Right lobe of liver (tissue), 6 donors: ENCODE data around the gene RHOT1. TPM values are rescaled to one million over a fixed set of nuclear protein-coding genes. Genes with fewer than 3 reads are reported as not detected.
A peak's percentile ranks its signal among the peaks of the same experiment; 100 is the strongest.

Experiments
- ATAC-seq, 4 donors: fragments of 200-7000 bp; cut with Tn5 transposase; one replicate each; pipeline ENCODE4 v1.9.1; 2020; ENCODE audit warnings: mild to moderate bottlenecking in 4 of 4, moderate library complexity in 4 of 4
- DNase-seq, 3 donors: peaks; one replicate each; pipeline ENCODE4 v3.0.0-alpha.2; 2020
- H3K27ac ChIP-seq, 3 donors: fragments of 200-600 bp; one replicate each; pipeline ENCODE4 v1.8.0; 2022
- H3K27me3 ChIP-seq, 2 donors: fragments of 200-600 bp; one replicate each; pipeline ENCODE4 v1.8.0; 2022
- H3K36me3 ChIP-seq, 4 donors: fragments of 200-600 bp; sonication (generic) in 1 of 4; one replicate each; pipeline versions ENCODE4 v1.5.1 to v1.8.0; 2017 to 2022; ENCODE audit warnings: control low read depth in 1 of 4
- H3K4me1 ChIP-seq, 4 donors: fragments of 200-600 bp; sonication (generic) in 1 of 4; one replicate each; pipeline versions ENCODE4 v1.5.1 to v1.8.0; 2017 to 2022; ENCODE audit warnings: control low read depth in 1 of 4
- H3K4me3 ChIP-seq, 3 donors: fragments of 200-600 bp; one replicate each; pipeline ENCODE4 v1.8.0; 2022
- H3K9me3 ChIP-seq, 4 donors: fragments of 200-600 bp; sonication (generic) in 1 of 4; one replicate each; pipeline versions ENCODE4 v1.5.1 to v1.8.0; 2017 to 2022; ENCODE audit warnings: control low read depth in 1 of 4
- CTCF ChIP-seq, 4 donors: fragments of 200-600 bp in 3 of 4; fragments of 450-650 bp in 1 of 4; IDR thresholded peaks; one replicate each; pipeline versions ENCODE4 v1.5.1 to v1.8.0; 2016 to 2022; ENCODE audit warnings: antibody characterized with exemption in 4 of 4, mild to moderate bottlenecking in 2 of 4
- POLR2A ChIP-seq: fragments of 450-650 bp; IDR thresholded peaks from one replicate; pipeline ENCODE4 v1.6.1; 2017; ENCODE audit warnings: antibody characterized with exemption, mild to moderate bottlenecking
- WGBS: methylation state at CpG from one replicate; pipeline ENCODE4 v1.1.6; 2018; ENCODE audit warnings: low coverage, low lambda C conversion rate; ENCODE audit not compliant: insufficient coverage; ENCODE audit errors: missing lambda C conversion rate; 5-methylcytosine and 5-hydroxymethylcytosine counted together
- intact Hi-C, 2 donors: fragments of 100-400 bp; cut with DNase I; formaldehyde crosslinking; loops; one replicate each; pipeline versions ENCODE4 v1.11.2 to v1.14.1; 2022
- total RNA-seq, 6 experiments: library from RNA; depleted of rRNA in 2 of 6; stranded (reverse); fragments of >200 nt in 2 of 6; fragmentation: NEBNext Ultra II Directional in 3 of 6; extraction: Animal tissue kit (Norgen Biotek cat#: 25700) in 3 of 6; gene quantifications; one replicate each; pipeline versions ENCODE4 v1.1.0 to v1.2.4, GENCODE V29; 2016 to 2023
- donor health status: DM: no; HTN: yes; CAD: no.
- donor health status: DM: no; HTN: no; CAD: no.
- donor health status: DM: no; HTN: no; CAD: no.
- donor health status: DM: no; HTN: yes; CAD: no.
- donor health status: DM: no; HTN: yes; CAD: no.

Gene RHOT1
- total RNA-seq, 6 experiments from 2014 or later: 12.0 to 24.5 (median 14.2) TPM

- no peak for DNase-seq
- Histone ChIP-seq H3K27me3 (no peaks in the 10 kb centered on the region), H3K4me3 (no peak overlapping the region)
Observed at GRCh38 chr17:32264823-32265191, 122.5 kb downstream of the RHOT1 start.

GRCh38 chr17:32265192-32265923 is 123.1 kb downstream of the RHOT1 start, which contains the start of gene RHBDL3:
Gene RHBDL3, plus strand, starts transcription at chr17:32265832. Its CDS starts 358 bp downstream, at chr17:32266190.
- Histone ChIP-seq H3K4me1 (peaks cover 0 to 17% (median 5%) of the 10 kb centered on the region in 4 donors), H3K27me3 (no peaks in the 10 kb centered on the region), H3K4me3 (peak within 1 kb of the TSS; percentile 40 to 56 (median 44)), H3K27ac (no peak within 1 kb of the TSS), H3K9me3 (no peaks in the 10 kb centered on the region), H3K36me3 (no peaks in the 10 kb centered on the region)
- peak in 1 of 3 donors; percentile 37 for DNase-seq
- intact Hi-C loops: no loop called here
- TF ChIP-seq CTCF (IDR thresholded peaks at IDR 0.05) (no peak), POLR2A (no peak)
- peak; percentile 45 to 64 (median 54) for ATAC-seq
- WGBS: 7% methylated on average over 12 of the region's 68 CpGs

More at GRCh38 chr17:32264823-32265191, 122.5 kb downstream of the RHOT1 start:
- no peaks in the 10 kb centered on the region for H3K9me3 ChIP-seq
- no peak for ATAC-seq
- WGBS: 20% methylated on average over 6 of the region's 8 CpGs
- H3K36me3 ChIP-seq: no peaks in the 10 kb centered on the region
- intact Hi-C loops: no loop called here
- H3K4me1 ChIP-seq: peaks cover 0 to 17% (median 5%) of the 10 kb centered on the region in 4 donors
- no peak overlapping the region for H3K27ac ChIP-seq
- TF ChIP-seq POLR2A (no peak), CTCF (IDR thresholded peaks at IDR 0.05) (no peak)

GRCh38 chr17:32266051-32266388 is 123.7 kb downstream of the RHOT1 start:
- ATAC-seq (no peak), DNase-seq (no peak)
- no peak for TF ChIP-seq CTCF (IDR thresholded peaks at IDR 0.05)
- TF ChIP-seq POLR2A: no peak
- intact Hi-C loops: no loop called here
- Histone ChIP-seq H3K4me3 (peak overlapping the region; percentile 40 to 56 (median 44)), H3K27me3 (no peaks in the 10 kb centered on the region), H3K36me3 (no peaks in the 10 kb centered on the region), H3K9me3 (no peaks in the 10 kb centered on the region), H3K27ac (no peak overlapping the region), H3K4me1 (peaks cover 0 to 17% (median 5%) of the 10 kb centered on the region in 4 donors)
- 0% methylated on average over 1 of the region's 55 CpGs for WGBS

- DNase-seq (no peak), ATAC-seq (peak in 2 of 4 donors; percentile 6 to 9)
- intact Hi-C loops: no loop called here
- Histone ChIP-seq H3K4me3 (peak overlapping the region; percentile 40 to 56 (median 44)), H3K4me1 (peaks cover 0 to 17% (median 5%) of the 10 kb centered on the region in 4 donors), H3K9me3 (no peaks in the 10 kb centered on the region), H3K27ac (no peak overlapping the region), H3K36me3 (no peaks in the 10 kb centered on the region), H3K27me3 (no peaks in the 10 kb centered on the region)
- under 1% methylated on average over 11 of the region's 78 CpGs for WGBS
- TF ChIP-seq CTCF (IDR thresholded peaks at IDR 0.05): no peak
Observed at GRCh38 chr17:32266389-32267301, 124.3 kb downstream of the RHOT1 start.
